Stimulated activated CD8-positive, alpha-beta memory T cell treated with anti-CD3 and anti-CD28 coated beads, Interleukin-7, amount 100 ng/mL, for 1 hour (primary cell): ENCODE data around the gene PLCB4.
A peak's percentile ranks its signal among the peaks of the same experiment; 100 is the strongest.

Experiments used
- DNase-seq, 2 donors: peaks; one replicate each; pipeline ENCODE4 v3.0.0-alpha.2; 2020; ENCODE audit warnings: low read depth in 2 of 2

The PLCB4 gene

GRCh38 chr20:9400171-9401025 is 331.5 kb downstream of the PLCB4 start:
- DNase-seq: no peak

GRCh38 chr20:9401371-9401770 is 332.5 kb downstream of the PLCB4 start:
- no peak for DNase-seq

GRCh38 chr20:9402141-9402540 is 333.3 kb downstream of the PLCB4 start:
- no peak for DNase-seq

GRCh38 chr20:9402546-9402945 is 333.7 kb downstream of the PLCB4 start:
- no peak for DNase-seq

- no peak for DNase-seq
Measured at GRCh38 chr20:9403448-9403847, 334.6 kb downstream of the PLCB4 start.

GRCh38 chr20:9407805-9408421 is 339.0 kb downstream of the PLCB4 start:
- DNase-seq: peak; percentile 1 to 2

- DNase-seq: no peak
Measured at GRCh38 chr20:9408422-9409300, 339.8 kb downstream of the PLCB4 start.

GRCh38 chr20:9409352-9409751 is 340.5 kb downstream of the PLCB4 start:
- DNase-seq: no peak

- no peak for DNase-seq
Measured at GRCh38 chr20:9409981-9410380, 341.1 kb downstream of the PLCB4 start.

GRCh38 chr20:9411833-9412232 is 342.9 kb downstream of the PLCB4 start:
- no peak for DNase-seq

- no peak for DNase-seq
Measured at GRCh38 chr20:9412309-9412708, 343.4 kb downstream of the PLCB4 start.

GRCh38 chr20:9413001-9413400 is 344.1 kb downstream of the PLCB4 start:
- no peak for DNase-seq

- no peak for DNase-seq
Measured at GRCh38 chr20:9415426-9415825, 346.5 kb downstream of the PLCB4 start.

- no peak for DNase-seq
Measured at GRCh38 chr20:9416421-9416820, 347.5 kb downstream of the PLCB4 start.

- no peak for DNase-seq
Measured at GRCh38 chr20:9417665-9418064, 348.8 kb downstream of the PLCB4 start.

- no peak for DNase-seq
Measured at GRCh38 chr20:9422321-9423057, 353.6 kb downstream of the PLCB4 start.

GRCh38 chr20:9424551-9424950 is 355.7 kb downstream of the PLCB4 start:
- DNase-seq: no peak

- no peak for DNase-seq
Measured at GRCh38 chr20:9427430-9428291, 358.8 kb downstream of the PLCB4 start.

- DNase-seq: no peak
Measured at GRCh38 chr20:9428292-9428607, 359.4 kb downstream of the PLCB4 start.

GRCh38 chr20:9439806-9440205 is 370.9 kb downstream of the PLCB4 start:
- DNase-seq: no peak

- DNase-seq: no peak
Measured at GRCh38 chr20:9440892-9441291, 372.0 kb downstream of the PLCB4 start.
